ENCODE results near the gene AKAP3.

DNA sequence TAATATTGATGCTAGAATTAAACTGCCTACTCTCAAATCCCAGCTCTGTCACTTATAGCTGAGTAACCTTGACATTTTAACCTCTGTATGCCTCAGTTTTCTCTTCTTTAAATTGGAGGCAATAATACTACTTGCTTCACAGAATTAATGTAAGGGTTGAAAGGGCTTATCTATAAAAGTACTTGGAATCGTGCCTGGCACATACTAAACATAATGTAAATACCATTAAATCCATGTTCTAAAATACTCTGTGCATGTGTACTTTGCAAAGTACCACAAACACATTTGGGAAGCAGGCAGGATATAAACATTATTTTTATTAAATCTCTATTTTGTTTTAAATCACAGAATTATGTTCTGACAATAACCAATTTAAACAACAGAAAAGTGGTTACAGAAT, 44.9 kb downstream of the AKAP3 start:
- TF ChIP-seq, protein P1, sequence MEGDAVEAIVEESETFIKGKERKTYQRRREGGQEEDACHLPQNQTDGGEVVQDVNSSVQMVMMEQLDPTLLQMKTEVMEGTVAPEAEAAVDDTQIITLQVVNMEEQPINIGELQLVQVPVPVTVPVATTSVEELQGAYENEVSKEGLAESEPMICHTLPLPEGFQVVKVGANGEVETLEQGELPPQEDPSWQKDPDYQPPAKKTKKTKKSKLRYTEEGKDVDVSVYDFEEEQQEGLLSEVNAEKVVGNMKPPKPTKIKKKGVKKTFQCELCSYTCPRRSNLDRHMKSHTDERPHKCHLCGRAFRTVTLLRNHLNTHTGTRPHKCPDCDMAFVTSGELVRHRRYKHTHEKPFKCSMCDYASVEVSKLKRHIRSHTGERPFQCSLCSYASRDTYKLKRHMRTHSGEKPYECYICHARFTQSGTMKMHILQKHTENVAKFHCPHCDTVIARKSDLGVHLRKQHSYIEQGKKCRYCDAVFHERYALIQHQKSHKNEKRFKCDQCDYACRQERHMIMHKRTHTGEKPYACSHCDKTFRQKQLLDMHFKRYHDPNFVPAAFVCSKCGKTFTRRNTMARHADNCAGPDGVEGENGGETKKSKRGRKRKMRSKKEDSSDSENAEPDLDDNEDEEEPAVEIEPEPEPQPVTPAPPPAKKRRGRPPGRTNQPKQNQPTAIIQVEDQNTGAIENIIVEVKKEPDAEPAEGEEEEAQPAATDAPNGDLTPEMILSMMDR (IDR thresholded peaks at IDR 0.05): no peak
- TF ChIP-seq POLR2A (IDR thresholded peaks at IDR 0.05): no peak

Measured in uterus (tissue), 2 donors.